GM12892 (cell line): ENCODE results near the gene P2RX7.

ENCODE experiments used
- POLR2A ChIP-seq: IDR thresholded peaks from 2 replicates; pipeline ENCODE4 v1.6.1; 2011; ENCODE audit warnings: low read depth, low read length, control low read depth
- POLR2AphosphoS5 ChIP-seq: IDR thresholded peaks from 2 replicates; pipeline ENCODE4 v1.6.1; 2011; ENCODE audit warnings: low read depth, low read length, control low read depth

DNA sequence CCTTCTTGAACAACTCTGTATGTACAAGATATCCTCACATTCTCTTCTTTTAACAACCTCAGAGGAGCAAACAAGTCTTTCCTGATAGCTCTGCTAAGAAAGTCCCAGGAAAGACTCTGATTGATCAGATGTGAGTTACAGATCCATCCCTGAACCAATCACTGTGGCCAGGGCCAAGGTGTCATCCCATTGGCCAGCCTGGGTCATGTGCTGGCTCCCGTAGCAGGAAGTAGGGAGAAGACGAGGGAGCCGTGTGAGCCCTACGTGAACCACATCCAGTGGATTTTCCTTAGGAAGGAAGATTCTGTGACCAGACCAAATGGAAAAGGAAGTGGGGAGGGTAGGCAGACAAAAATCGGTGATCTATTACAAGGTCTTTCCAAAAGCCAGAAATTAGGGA is 5.6 kb downstream of the P2RX7 start:
- TF ChIP-seq POLR2AphosphoS5 (no peak), POLR2A (no peak)
